Breast epithelium (tissue), 4 donors: ENCODE data around the gene NXN. TPM values are rescaled to one million over a fixed set of nuclear protein-coding genes. Genes with fewer than 3 reads are reported as not detected.
"Not testable (repeated sequence)": the region's sequence is repeated elsewhere in the genome, so short reads cannot be mapped to it uniquely, and the experiment has no call there.

Experiments
- DNase-seq, 2 donors: peaks; one replicate each; pipeline ENCODE4 v3.0.0-alpha.2; 2019; ENCODE audit warnings: low spot score in 2 of 2
- H3K27ac ChIP-seq, 2 donors: fragments of 200-600 bp; sonication (generic) in 1 of 2; one replicate each; pipeline ENCODE4 v1.5.1; 2016 to 2019; ENCODE audit warnings: mild to moderate bottlenecking in 1 of 2
- H3K27me3 ChIP-seq, 2 donors: fragments of 200-600 bp; sonication (generic) in 1 of 2; one replicate each; pipeline versions ENCODE4 v1.5.1 to v1.6.0; 2017 to 2019; ENCODE audit warnings: control low read depth in 1 of 2, mild to moderate bottlenecking in 1 of 2
- H3K36me3 ChIP-seq: fragments of 200-600 bp; one replicate; pipeline ENCODE4 v1.5.1; 2019
- H3K4me1 ChIP-seq, 2 donors: fragments of 200-600 bp; sonication (generic); one replicate each; pipeline ENCODE4 v1.5.1; 2016 to 2019; ENCODE audit warnings: control low read depth in 1 of 2
- H3K4me3 ChIP-seq, 3 donors: fragments of 200-600 bp; sonication (generic); 1 replicate in 2 of 3; 2 replicates in 1 of 3; pipeline ENCODE4 v1.5.1; 2016 to 2019; ENCODE audit warnings: mild to moderate bottlenecking in 3 of 3, moderate library complexity in 2 of 3
- H3K9me3 ChIP-seq, 2 donors: fragments of 200-600 bp; sonication (generic) in 1 of 2; one replicate each; pipeline ENCODE4 v1.5.1; 2016 to 2019; ENCODE audit warnings: control low read depth in 1 of 2
- CTCF ChIP-seq, 3 donors: fragments of 450-650 bp; IDR thresholded peaks; one replicate each; pipeline ENCODE4 v1.5.1; 2016 to 2017; ENCODE audit warnings: antibody characterized with exemption in 3 of 3, mild to moderate bottlenecking in 3 of 3, moderate library complexity in 3 of 3
- POLR2A ChIP-seq: fragments of 450-650 bp; IDR thresholded peaks from one replicate; pipeline ENCODE4 v1.6.1; 2016; ENCODE audit warnings: antibody characterized with exemption, mild to moderate bottlenecking, moderate library complexity
- POLR2AphosphoS5 ChIP-seq, 3 donors: sonication (generic); formaldehyde crosslinking; IDR thresholded peaks; one replicate each; pipeline ENCODE4 v1.6.1; 2017; ENCODE audit warnings: antibody characterized with exemption in 3 of 3
- intact Hi-C: fragments of 100-400 bp; cut with DNase I; formaldehyde crosslinking; loops from one replicate; pipeline ENCODE4 v1.15.1; 2023; ENCODE audit warnings: low total_unique reads
- total RNA-seq, 3 donors: library from RNA; depleted of rRNA; stranded (reverse); fragments of >200 nt; gene quantifications; one replicate each; pipeline ENCODE4 v1.1.0, GENCODE V29; 2016

The NXN gene
- total RNA-seq, 3 donors from 2014 or later, result 9.3 to 14.3 (median 12.8) TPM

GRCh38 chr17:806346-806745, 173.2 kb downstream of the NXN start:
- Histone ChIP-seq H3K9me3 (no peaks in the 10 kb centered on the region), H3K4me1 (no peaks in the 10 kb centered on the region), H3K27ac (no peak overlapping the region), H3K27me3 (no peaks in the 10 kb centered on the region), H3K4me3 (no peak overlapping the region), H3K36me3 (no peaks in the 10 kb centered on the region)
- intact Hi-C loops, result no loop called here
- no peak for DNase-seq
- TF ChIP-seq POLR2A (no peak), CTCF (IDR thresholded peaks at IDR 0.05) (no peak), POLR2AphosphoS5 (IDR thresholded peaks at IDR 0.05) (no peak)

GRCh38 chr17:805886-806285, 173.7 kb downstream of the NXN start:
- H3K4me1 ChIP-seq, H3K27ac ChIP-seq, DNase-seq, H3K9me3 ChIP-seq, intact Hi-C loops, H3K4me3 ChIP-seq, H3K27me3 ChIP-seq, H3K36me3 ChIP-seq: not testable (repeated sequence)

- intact Hi-C loops, result no loop called here
Measured at GRCh38 chr17:804541-805435, 174.8 kb downstream of the NXN start.

GRCh38 chr17:802901-803881, 176.4 kb downstream of the NXN start:
- intact Hi-C loops, result no loop called here
- DNase-seq, result no peak
- TF ChIP-seq POLR2A (no peak), POLR2AphosphoS5 (IDR thresholded peaks at IDR 0.05) (no peak), CTCF (IDR thresholded peaks at IDR 0.05) (no peak)

More at GRCh38 chr17:804541-805435, 174.8 kb downstream of the NXN start:
- Histone ChIP-seq H3K4me3 (no peak overlapping the region), H3K4me1 (no peaks in the 10 kb centered on the region), H3K27me3 (no peaks in the 10 kb centered on the region), H3K36me3 (no peaks in the 10 kb centered on the region), H3K9me3 (no peaks in the 10 kb centered on the region), H3K27ac (no peak overlapping the region)
- no peak for TF ChIP-seq POLR2AphosphoS5 (IDR thresholded peaks at IDR 0.05)
- no peak for TF ChIP-seq POLR2A
- TF ChIP-seq CTCF (IDR thresholded peaks at IDR 0.05), result no peak
- no peak for DNase-seq

GRCh38 chr17:802481-802880, 177.1 kb downstream of the NXN start:
- no peak for DNase-seq
- H3K36me3 ChIP-seq, result no peaks in the 10 kb centered on the region
- intact Hi-C loops, result no loop called here

More at GRCh38 chr17:802901-803881, 176.4 kb downstream of the NXN start:
- Histone ChIP-seq H3K4me1 (no peaks in the 10 kb centered on the region), H3K27me3 (no peaks in the 10 kb centered on the region), H3K36me3 (no peaks in the 10 kb centered on the region), H3K4me3 (no peak overlapping the region), H3K27ac (no peak overlapping the region), H3K9me3 (no peaks in the 10 kb centered on the region)

More at GRCh38 chr17:802481-802880, 177.1 kb downstream of the NXN start:
- no peak overlapping the region for H3K4me3 ChIP-seq
- H3K4me1 ChIP-seq, result no peaks in the 10 kb centered on the region
- no peaks in the 10 kb centered on the region for H3K27me3 ChIP-seq
- no peaks in the 10 kb centered on the region for H3K9me3 ChIP-seq
- no peak for TF ChIP-seq POLR2A
- no peak for TF ChIP-seq POLR2AphosphoS5 (IDR thresholded peaks at IDR 0.05)
- no peak for TF ChIP-seq CTCF (IDR thresholded peaks at IDR 0.05)
- H3K27ac ChIP-seq, result no peak overlapping the region
